HCT116 (cell line): ENCODE data around the gene IL10RB. TPM values are rescaled to one million over a fixed set of nuclear protein-coding genes. Genes with fewer than 3 reads are reported as not detected.

Experiments
- ATAC-seq: fragments of 200-7000 bp; cut with Tn5 transposase; 2 replicates; pipeline ENCODE4 v1.9.1; 2020; ENCODE audit warnings: mild to moderate bottlenecking, moderate library complexity
- BruUV-seq: library from RNA; stranded (reverse); fragments of 400-500 nt; replicated peaks from 2 replicates; lab custom pipeline; 2021; lab: Mats Ljungman, UMichigan
- CTCF ChIA-PET: fragments of 300-600 bp; sonication (Branson Sonifier 250); formaldehyde crosslinking; loops from one replicate; lab custom pipeline; 2021; ENCODE audit warnings: antibody characterized with exemption; lab: Charles Lee
- POLR2A ChIA-PET: fragments of 300-600, 350-600 bp; sonication (Branson Sonifier 250); formaldehyde crosslinking; loops from one replicate; lab custom pipeline; 2021; ENCODE audit warnings: antibody characterized with exemption; lab: Charles Lee
- RAD21 ChIA-PET, 2 experiments: fragments of 300-600 bp; sonication (Branson Sonifier 250); formaldehyde crosslinking; loops; one replicate each; lab custom pipeline; 2023; ENCODE audit warnings: low total read pairs in 2 of 2; ENCODE audit not compliant: uncharacterized antibody in 2 of 2, unreplicated experiment in 2 of 2, low non-redundant PET in 1 of 2; lab: Charles Lee
- DNase-seq: peaks from one replicate; pipeline ENCODE4 v3.0.0-alpha.2; 2010; ENCODE audit warnings: low read depth, low spot score
- H2AFZ ChIP-seq: fragments of 200-600 bp; shearing (Covaris generic), sonication (generic); 2 replicates; pipeline ENCODE4 v1.6.1; 2017; ENCODE audit warnings: low read depth, mixed run types, mixed read lengths, antibody characterized with exemption, low read length; ENCODE audit not compliant: poor library complexity, severe bottlenecking
- H3K27ac ChIP-seq: 2 replicates; pipeline ENCODE4 v1.5.1; 2012; ENCODE audit warnings: low read depth, low read length
- H3K27me3 ChIP-seq: fragments of 200-600 bp; sonication (generic); 2 replicates; pipeline ENCODE4 v1.6.1; 2016; ENCODE audit warnings: mixed run types, low read length, mixed read lengths; ENCODE audit not compliant: insufficient read depth
- H3K36me3 ChIP-seq, 2 experiments: fragments of 200-500 bp in 1 of 2; fragments of 200-600 bp in 1 of 2; sonication (Bioruptor generic) in 1 of 2; sonication (generic) in 1 of 2; 2 replicates each; pipeline versions ENCODE4 v1.5.1 to v1.6.1; 2014 to 2016; ENCODE audit warnings: low read length in 2 of 2, inconsistent platforms in 1 of 2, mixed read lengths in 1 of 2, mixed run types in 1 of 2; ENCODE audit not compliant: insufficient read depth in 2 of 2, control insufficient read depth in 1 of 2
- H3K4me1 ChIP-seq, 2 experiments: fragments of 200-600 bp in 1 of 2; sonication (generic) in 1 of 2; 2 replicates each; pipeline versions ENCODE4 v1.5.1 to v1.6.1; 2012 to 2017; ENCODE audit warnings: low read length in 2 of 2, inconsistent platforms in 1 of 2, mild to moderate bottlenecking in 1 of 2, mixed read lengths in 1 of 2, mixed run types in 1 of 2, moderate library complexity in 1 of 2; ENCODE audit not compliant: insufficient read depth in 2 of 2, control insufficient read depth in 1 of 2
- H3K4me2 ChIP-seq: fragments of 200-600 bp; sonication (generic); 2 replicates; pipeline ENCODE4 v1.6.1; 2017; ENCODE audit warnings: mixed run types, low read length, mixed read lengths
- H3K4me3 ChIP-seq, 2 experiments: fragments of 200-600 bp in 1 of 2; sonication (generic) in 1 of 2; replicated peaks in 1 of 2; 2 replicates each; pipeline ENCODE4 v1.5.1; 2011 to 2016; ENCODE audit warnings: low read length in 2 of 2, control low read depth in 1 of 2, low read depth in 1 of 2, mild to moderate bottlenecking in 1 of 2, mixed read lengths in 1 of 2, mixed run types in 1 of 2
- H3K79me2 ChIP-seq: fragments of 200-600 bp; sonication (generic); 2 replicates; pipeline ENCODE4 v1.6.1; 2017; ENCODE audit warnings: mild to moderate bottlenecking, mixed run types, low read length, moderate library complexity, mixed read lengths; ENCODE audit not compliant: insufficient read depth
- H3K9ac ChIP-seq: fragments of 200-600 bp; sonication (generic); 2 replicates; pipeline ENCODE4 v1.6.1; 2016; ENCODE audit warnings: low read length, mixed read lengths
- H3K9me2 ChIP-seq: fragments of 200-600 bp; sonication (generic), shearing (Covaris generic); 2 replicates; pipeline ENCODE4 v1.6.1; 2017; ENCODE audit warnings: mixed run types, mild to moderate bottlenecking, moderate library complexity; ENCODE audit not compliant: insufficient read depth
- H3K9me3 ChIP-seq, 2 experiments: fragments of 200-500 bp in 1 of 2; fragments of 200-600 bp in 1 of 2; sonication (Bioruptor generic) in 1 of 2; sonication (generic) in 1 of 2; 2 replicates each; pipeline ENCODE4 v1.6.1; 2014 to 2017; ENCODE audit warnings: low read length in 2 of 2, mixed read lengths in 2 of 2, inconsistent platforms in 1 of 2, low read depth in 1 of 2, mild to moderate bottlenecking in 1 of 2, mixed run types in 1 of 2, moderate library complexity in 1 of 2; ENCODE audit not compliant: control insufficient read depth in 1 of 2, insufficient read depth in 1 of 2
- H4K20me1 ChIP-seq: fragments of 200-600 bp; sonication (generic), shearing (Covaris generic); 2 replicates; pipeline ENCODE4 v1.6.1; 2017; ENCODE audit warnings: mixed run types, mild to moderate bottlenecking, moderate library complexity; ENCODE audit not compliant: insufficient read depth
- ATF3 ChIP-seq: IDR thresholded peaks from 2 replicates; pipeline ENCODE4 v1.6.1; 2012
- CBX3 ChIP-seq: IDR thresholded peaks from 2 replicates; pipeline ENCODE4 v1.6.1; 2012; ENCODE audit warnings: low read depth
- EGR1 ChIP-seq: IDR thresholded peaks from 2 replicates; pipeline ENCODE4 v1.6.1; 2012; ENCODE audit warnings: low read depth
- ELF1 ChIP-seq: IDR thresholded peaks from 2 replicates; pipeline ENCODE4 v1.6.1; 2012; ENCODE audit warnings: low read depth, borderline replicate concordance
- EZH2 ChIP-seq: fragments of 200-600 bp; sonication (generic); IDR thresholded peaks from 2 replicates; pipeline ENCODE4 v1.6.1; 2017; ENCODE audit warnings: antibody characterized with exemption, mixed run types
- POLR2AphosphoS5 ChIP-seq: IDR thresholded peaks from 2 replicates; pipeline ENCODE4 v1.6.1; 2011; ENCODE audit warnings: mild to moderate bottlenecking, low read depth, low read length, moderate library complexity
- SIN3A ChIP-seq: IDR thresholded peaks from 2 replicates; pipeline ENCODE4 v1.6.1; 2012; ENCODE audit warnings: low read depth
- SP1 ChIP-seq: IDR thresholded peaks from 2 replicates; pipeline ENCODE4 v1.6.1; 2012; ENCODE audit warnings: low read depth
- SRF ChIP-seq: IDR thresholded peaks from 2 replicates; pipeline ENCODE4 v1.6.1; 2012; ENCODE audit warnings: low read depth
- YY1 ChIP-seq: IDR thresholded peaks from 2 replicates; pipeline ENCODE4 v1.6.1; 2011; ENCODE audit warnings: low read length, low read depth, moderate library complexity, mild to moderate bottlenecking; ENCODE audit not compliant: insufficient replicate concordance; ENCODE audit errors: extremely low read depth
- ZFX ChIP-seq: fragments of 450-650 bp; IDR thresholded peaks from 2 replicates; pipeline ENCODE4 v1.6.1; 2017
- ZNF274 ChIP-seq: fragments of 200-500 bp; sonication (Bioruptor generic); IDR thresholded peaks from 2 replicates; pipeline ENCODE4 v1.6.1; 2014; ENCODE audit warnings: mild to moderate bottlenecking, low read depth, low read length, inconsistent platforms
- intact Hi-C: fragments of 100-400 bp; cut with micrococcal nuclease; formaldehyde crosslinking; loops from 2 replicates; pipeline ENCODE4 v1.10.0; 2022
- total RNA-seq: library from RNA; stranded (reverse); gene quantifications from one replicate; pipeline ENCODE4 v1.2.1, GENCODE V29; 2021; ENCODE audit not compliant: unreplicated experiment
- TF ChIP-seq, protein P1 (sequence below): IDR thresholded peaks from 2 replicates; pipeline ENCODE4 v1.6.1; 2012
- TF ChIP-seq, protein P2 (sequence below): IDR thresholded peaks from 2 replicates; pipeline ENCODE4 v1.6.1; 2012; ENCODE audit warnings: low read depth

IL10RB gene
- total RNA-seq, 1 experiment from 2014 or later = 13.7 TPM

DNA sequence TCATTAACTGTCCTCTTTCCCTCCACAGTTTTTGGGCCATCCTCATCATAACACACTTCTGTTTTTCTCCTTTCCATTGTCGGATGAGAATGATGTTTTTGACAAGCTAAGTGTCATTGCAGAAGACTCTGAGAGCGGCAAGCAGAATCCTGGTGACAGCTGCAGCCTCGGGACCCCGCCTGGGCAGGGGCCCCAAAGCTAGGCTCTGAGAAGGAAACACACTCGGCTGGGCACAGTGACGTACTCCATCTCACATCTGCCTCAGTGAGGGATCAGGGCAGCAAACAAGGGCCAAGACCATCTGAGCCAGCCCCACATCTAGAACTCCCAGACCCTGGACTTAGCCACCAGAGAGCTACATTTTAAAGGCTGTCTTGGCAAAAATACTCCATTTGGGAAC, 30.0 kb downstream of the IL10RB start:
- Histone ChIP-seq H3K9me2 (no peaks in the 10 kb centered on the region), H2AFZ (no peak overlapping the region), H3K27me3 (no peaks in the 10 kb centered on the region), H4K20me1 (no peaks in the 10 kb centered on the region), H3K36me3 (no peaks in the 10 kb centered on the region), H3K4me1 (peaks cover 0 to 8% of the 10 kb centered on the region in 2 experiments; a peak in 1 of 4 replicates), H3K9me3 (no peaks in the 10 kb centered on the region), H3K79me2 (no peaks in the 10 kb centered on the region), H3K9ac (no peak overlapping the region), H3K4me2 (no peak overlapping the region), H3K4me3 (no peak overlapping the region), H3K27ac (no peak overlapping the region)
- ATAC-seq (no peak), DNase-seq (no peak)
- POLR2A ChIA-PET = no interaction called here
- CTCF ChIA-PET = no interaction called here
- no TSS peak for BruUV-seq
- intact Hi-C loops = no loop called here
- no peak for TF ChIP-seq EZH2
- TF ChIP-seq ATF3 = no peak
- no peak for TF ChIP-seq YY1
- TF ChIP-seq ZNF274 = no peak
- no peak for TF ChIP-seq SIN3A
- no peak for TF ChIP-seq ZFX
- TF ChIP-seq, protein P1, sequence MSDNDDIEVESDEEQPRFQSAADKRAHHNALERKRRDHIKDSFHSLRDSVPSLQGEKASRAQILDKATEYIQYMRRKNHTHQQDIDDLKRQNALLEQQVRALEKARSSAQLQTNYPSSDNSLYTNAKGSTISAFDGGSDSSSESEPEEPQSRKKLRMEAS = no peak
- TF ChIP-seq CBX3 = no peak
- no peak for TF ChIP-seq SRF
- no peak for TF ChIP-seq EGR1
- TF ChIP-seq POLR2AphosphoS5 = no peak
- TF ChIP-seq, protein P2, sequence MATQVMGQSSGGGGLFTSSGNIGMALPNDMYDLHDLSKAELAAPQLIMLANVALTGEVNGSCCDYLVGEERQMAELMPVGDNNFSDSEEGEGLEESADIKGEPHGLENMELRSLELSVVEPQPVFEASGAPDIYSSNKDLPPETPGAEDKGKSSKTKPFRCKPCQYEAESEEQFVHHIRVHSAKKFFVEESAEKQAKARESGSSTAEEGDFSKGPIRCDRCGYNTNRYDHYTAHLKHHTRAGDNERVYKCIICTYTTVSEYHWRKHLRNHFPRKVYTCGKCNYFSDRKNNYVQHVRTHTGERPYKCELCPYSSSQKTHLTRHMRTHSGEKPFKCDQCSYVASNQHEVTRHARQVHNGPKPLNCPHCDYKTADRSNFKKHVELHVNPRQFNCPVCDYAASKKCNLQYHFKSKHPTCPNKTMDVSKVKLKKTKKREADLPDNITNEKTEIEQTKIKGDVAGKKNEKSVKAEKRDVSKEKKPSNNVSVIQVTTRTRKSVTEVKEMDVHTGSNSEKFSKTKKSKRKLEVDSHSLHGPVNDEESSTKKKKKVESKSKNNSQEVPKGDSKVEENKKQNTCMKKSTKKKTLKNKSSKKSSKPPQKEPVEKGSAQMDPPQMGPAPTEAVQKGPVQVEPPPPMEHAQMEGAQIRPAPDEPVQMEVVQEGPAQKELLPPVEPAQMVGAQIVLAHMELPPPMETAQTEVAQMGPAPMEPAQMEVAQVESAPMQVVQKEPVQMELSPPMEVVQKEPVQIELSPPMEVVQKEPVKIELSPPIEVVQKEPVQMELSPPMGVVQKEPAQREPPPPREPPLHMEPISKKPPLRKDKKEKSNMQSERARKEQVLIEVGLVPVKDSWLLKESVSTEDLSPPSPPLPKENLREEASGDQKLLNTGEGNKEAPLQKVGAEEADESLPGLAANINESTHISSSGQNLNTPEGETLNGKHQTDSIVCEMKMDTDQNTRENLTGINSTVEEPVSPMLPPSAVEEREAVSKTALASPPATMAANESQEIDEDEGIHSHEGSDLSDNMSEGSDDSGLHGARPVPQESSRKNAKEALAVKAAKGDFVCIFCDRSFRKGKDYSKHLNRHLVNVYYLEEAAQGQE = no peak
- TF ChIP-seq ELF1 = no peak
- TF ChIP-seq SP1 = no peak
- RAD21 ChIA-PET = no interaction called here
